GM19328 (cell line): ENCODE data around the gene PPP1R13B.
A peak's percentile ranks its signal among the peaks of the same experiment; 100 is the strongest.
"Not testable (repeated sequence)": the region's sequence is repeated elsewhere in the genome, so short reads cannot be mapped to it uniquely, and the experiment has no call there.

Experiments
- ATAC-seq: cut with Tn5 transposase; IDR thresholded peaks from one replicate; pipeline ENCODE4 v1.9.1; 2021; ENCODE audit warnings: mild to moderate bottlenecking, moderate library complexity; ENCODE audit not compliant: unreplicated experiment

PPP1R13B gene

GRCh38 chr14:103861413-103862392, 14.3 kb upstream of the PPP1R13B start:
- ATAC-seq: no peak

- no peak for ATAC-seq
Measured at GRCh38 chr14:103859416-103860202, 12.2 kb upstream of the PPP1R13B start.

GRCh38 chr14:103858063-103858781, 10.8 kb upstream of the PPP1R13B start:
- no peak for ATAC-seq

GRCh38 chr14:103857256-103857655, 9.9 kb upstream of the PPP1R13B start:
- ATAC-seq: no peak

GRCh38 chr14:103856607-103857006, 9.2 kb upstream of the PPP1R13B start:
- ATAC-seq: no peak

- no peak for ATAC-seq
Measured at GRCh38 chr14:103856105-103856504, 8.7 kb upstream of the PPP1R13B start.

GRCh38 chr14:103855734-103856095, 8.3 kb upstream of the PPP1R13B start:
- no peak for ATAC-seq

GRCh38 chr14:103854822-103855733, 7.7 kb upstream of the PPP1R13B start:
- no peak for ATAC-seq

- no peak for ATAC-seq
Measured at GRCh38 chr14:103854017-103854808, 6.8 kb upstream of the PPP1R13B start.

GRCh38 chr14:103849151-103849886, 1.9 kb upstream of the PPP1R13B start:
- ATAC-seq: no peak

GRCh38 chr14:103848175-103849077, 1.1 kb upstream of the PPP1R13B start:
- no peak for ATAC-seq

- ATAC-seq: peak; percentile 28
Measured at GRCh38 chr14:103846543-103847450, 578 bp downstream of the PPP1R13B start.

GRCh38 chr14:103846097-103846496, 1.3 kb downstream of the PPP1R13B start:
- ATAC-seq: no peak

- ATAC-seq: no peak
Measured at GRCh38 chr14:103845327-103845726, 2.0 kb downstream of the PPP1R13B start.

- ATAC-seq: not testable (repeated sequence)
Measured at GRCh38 chr14:103841265-103841664, 6.1 kb downstream of the PPP1R13B start.

- ATAC-seq: no peak
Measured at GRCh38 chr14:103840014-103840413, 7.4 kb downstream of the PPP1R13B start.

GRCh38 chr14:103839579-103839978, 7.8 kb downstream of the PPP1R13B start:
- no peak for ATAC-seq
